HG02970 (cell line): ENCODE results near the gene ZER1.
A peak's percentile ranks its signal among the peaks of the same experiment; 100 is the strongest.
"Not testable (repeated sequence)": the region's sequence is repeated elsewhere in the genome, so short reads cannot be mapped to it uniquely, and the experiment has no call there.

Source experiments
- ATAC-seq: cut with Tn5 transposase; IDR thresholded peaks from one replicate; pipeline ENCODE4 v1.9.1; 2021; ENCODE audit warnings: mild to moderate bottlenecking, moderate library complexity, moderate number of reproducible peaks; ENCODE audit not compliant: unreplicated experiment, low FRiP score

The ZER1 gene

GRCh38 chr9:128788445-128788844 is 16.7 kb upstream of the ZER1 start:
- no peak for ATAC-seq

DNA sequence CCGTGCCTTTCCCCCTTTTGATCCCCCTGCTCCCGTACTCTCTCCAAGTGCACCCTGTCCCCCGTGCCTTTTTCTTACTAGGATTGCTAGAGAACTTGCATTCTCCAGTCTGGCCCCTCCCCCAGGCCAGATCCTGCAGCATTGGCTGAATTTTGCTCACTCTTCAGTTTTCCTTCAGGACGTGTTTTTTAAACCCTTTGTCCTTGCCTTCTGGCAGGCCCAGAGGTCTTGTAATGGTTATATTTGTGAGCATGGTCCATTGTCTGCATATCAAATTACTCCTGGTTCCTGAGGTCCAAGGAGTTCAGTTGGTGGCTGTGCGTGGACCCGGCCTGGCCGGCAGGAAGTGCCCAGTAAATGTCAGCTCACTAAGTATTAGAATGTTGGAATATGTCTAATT is 15.9 kb upstream of the ZER1 start:
- no peak for ATAC-seq

- peak; percentile 88 for ATAC-seq
These were observed 15.2 kb upstream of the ZER1 start, which contains the start of gene TBC1D13 for GRCh38 chr9:128786681-128787601. Gene TBC1D13 (plus strand): TSS chr9:128787253. CDS start chr9:128787354, 101 bp downstream.

DNA sequence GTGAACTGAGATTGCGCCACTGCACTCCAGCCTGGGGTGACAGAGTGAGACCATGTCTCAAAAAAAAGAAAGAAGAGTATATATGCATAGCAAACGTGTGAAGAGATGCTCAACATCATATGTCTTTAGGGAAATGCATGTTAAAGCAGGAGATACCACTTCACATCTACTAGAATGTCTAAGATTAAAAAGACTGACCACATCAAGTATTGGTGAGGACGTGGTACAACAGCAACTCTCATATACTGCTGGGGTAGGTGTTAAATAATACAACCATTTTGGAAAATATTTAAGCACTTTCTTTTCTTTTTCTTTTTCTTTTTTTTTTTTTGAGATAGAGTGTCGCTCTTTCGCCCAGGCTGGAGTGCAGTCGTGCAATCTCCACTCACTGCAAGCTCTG is 13.7 kb upstream of the ZER1 start:
- no peak for ATAC-seq

- no peak for ATAC-seq
These were observed 10.9 kb upstream of the ZER1 start for GRCh38 chr9:128782669-128783068.

DNA sequence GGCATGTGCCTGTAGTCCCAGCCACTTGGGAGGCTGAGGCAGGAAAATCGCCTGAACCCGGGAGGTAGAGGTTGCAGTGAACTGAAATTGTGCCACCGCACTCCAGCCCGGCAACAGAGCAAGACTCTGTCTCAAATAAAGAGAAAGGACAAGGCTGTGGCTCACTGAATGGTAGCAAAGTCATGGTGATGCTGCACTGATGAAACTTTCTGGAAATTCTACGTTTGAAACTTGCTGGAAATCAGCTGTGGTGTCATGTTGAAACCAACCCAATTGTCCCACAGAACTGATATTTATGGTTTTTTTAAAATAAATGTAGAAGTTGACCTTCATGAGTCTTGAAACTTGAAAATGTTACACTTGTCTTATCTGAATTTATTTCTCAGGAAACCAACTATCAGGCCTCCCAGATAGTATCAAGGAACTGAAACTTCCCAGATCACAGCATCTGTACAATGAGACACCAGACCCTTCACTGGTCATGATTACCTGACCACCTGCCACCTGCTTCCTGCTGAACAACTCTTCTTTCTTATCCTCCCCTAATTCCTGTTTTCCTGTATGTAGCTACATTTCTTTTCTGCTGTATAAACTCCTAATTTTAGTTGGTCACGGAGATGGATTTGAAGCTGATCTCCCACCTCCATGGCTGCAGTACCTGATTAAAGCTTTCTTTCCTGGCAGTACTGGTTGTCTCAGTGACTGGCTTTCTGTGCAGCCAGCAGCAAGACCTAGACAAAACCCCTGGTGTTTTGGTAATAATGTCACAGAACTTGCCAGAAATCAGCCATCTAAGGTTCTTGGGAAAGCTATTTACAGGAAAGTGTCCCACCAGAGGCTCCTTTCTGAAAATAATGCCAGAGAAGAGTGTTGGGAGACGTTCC is 9.7 kb upstream of the ZER1 start:
- ATAC-seq, result no peak

DNA sequence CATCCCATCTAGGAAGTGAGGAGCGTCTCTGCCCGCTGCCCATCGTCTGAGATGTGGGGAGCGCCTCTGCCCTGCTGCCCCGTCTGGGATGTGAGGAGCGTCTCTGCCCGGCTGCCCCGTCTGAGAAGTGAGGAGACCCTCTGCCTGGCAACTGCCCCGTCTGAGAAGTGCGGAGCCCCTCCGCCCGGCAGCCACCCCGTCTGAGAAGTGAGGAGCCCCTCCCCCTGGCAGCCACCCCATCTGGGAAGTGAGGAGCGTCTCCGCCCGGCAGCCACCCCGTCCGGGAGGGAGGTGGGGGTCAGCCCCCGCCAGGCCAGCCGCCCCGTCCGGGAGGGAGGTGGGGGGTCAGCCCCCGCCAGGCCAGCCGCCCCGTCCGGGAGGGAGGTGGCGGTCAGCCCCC is 8.4 kb upstream of the ZER1 start:
- ATAC-seq, result not testable (repeated sequence)

GRCh38 chr9:128774804-128775203 is 3.1 kb upstream of the ZER1 start:
- ATAC-seq, result no peak

DNA sequence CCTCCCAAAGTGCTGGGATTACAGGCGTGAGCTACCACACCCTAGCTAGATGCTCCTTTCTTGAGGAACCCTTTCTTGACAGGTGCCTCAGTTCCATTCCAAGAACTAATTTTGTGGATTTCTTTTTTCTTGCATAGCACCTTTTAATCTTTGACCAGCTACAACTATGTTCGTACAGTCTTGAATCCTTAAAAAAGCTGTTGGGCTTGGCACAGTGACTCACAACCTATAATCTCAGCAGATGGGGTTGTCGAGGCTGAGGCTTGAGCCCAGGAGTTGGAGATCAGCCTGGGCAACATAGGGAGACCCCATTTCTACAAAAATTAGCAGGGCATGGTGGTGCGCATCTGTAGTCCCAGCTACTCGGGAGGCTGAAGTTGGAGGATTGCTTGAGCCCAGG is 1.3 kb upstream of the ZER1 start:
- no peak for ATAC-seq

DNA sequence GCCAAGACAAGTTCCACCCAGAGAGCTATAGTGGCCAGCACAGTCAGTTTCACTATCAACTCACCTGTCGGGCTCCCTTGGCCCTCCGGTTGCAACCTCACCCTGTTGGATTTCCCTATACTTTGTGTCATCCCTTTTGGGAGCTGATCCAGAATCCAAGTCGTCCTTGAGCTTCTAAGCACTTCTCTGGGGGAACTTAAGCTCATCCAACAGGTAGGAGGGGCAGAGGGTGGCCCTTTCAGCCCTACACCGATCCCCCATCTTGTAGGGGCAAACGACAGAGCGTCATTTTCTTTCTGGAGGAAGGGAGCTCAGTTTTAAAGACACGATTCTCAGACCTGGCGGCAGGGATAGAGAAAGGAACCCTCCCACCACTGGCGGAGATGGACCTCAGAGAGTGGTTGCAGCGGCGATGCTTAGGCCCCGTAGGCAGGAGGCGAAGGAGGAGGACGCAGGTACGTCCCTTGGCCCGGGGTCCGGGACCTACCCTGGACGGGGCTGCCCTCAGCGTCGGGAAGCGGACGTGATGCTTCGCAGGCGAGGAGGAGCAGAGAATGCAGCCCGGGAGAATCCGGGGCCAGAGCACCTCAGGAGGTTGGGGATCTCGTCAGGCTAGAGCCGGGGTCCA is 519 bp downstream of the ZER1 start:
- no peak for ATAC-seq

- no peak for ATAC-seq
These were observed 1.3 kb downstream of the ZER1 start for GRCh38 chr9:128770286-128771030.

DNA sequence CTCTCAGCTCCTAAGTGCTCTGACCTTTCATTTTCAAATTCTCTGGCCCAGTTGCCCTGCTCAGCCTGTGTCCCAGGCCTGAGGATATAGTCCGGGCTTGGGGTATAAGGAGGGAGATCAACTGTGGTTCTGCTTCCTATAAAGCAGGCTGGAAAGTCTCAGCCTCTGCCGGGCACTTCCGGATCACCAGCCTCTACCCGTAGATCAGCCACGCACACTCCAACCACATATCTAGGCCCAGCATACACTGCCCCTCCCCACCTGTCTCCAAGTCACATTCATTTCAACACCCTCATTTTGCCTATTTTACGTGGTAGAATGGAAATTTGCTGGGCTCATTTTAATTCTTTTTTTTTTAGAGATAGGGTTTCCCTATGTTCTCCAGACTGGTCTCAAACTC is 3.1 kb downstream of the ZER1 start:
- ATAC-seq, result no peak

DNA sequence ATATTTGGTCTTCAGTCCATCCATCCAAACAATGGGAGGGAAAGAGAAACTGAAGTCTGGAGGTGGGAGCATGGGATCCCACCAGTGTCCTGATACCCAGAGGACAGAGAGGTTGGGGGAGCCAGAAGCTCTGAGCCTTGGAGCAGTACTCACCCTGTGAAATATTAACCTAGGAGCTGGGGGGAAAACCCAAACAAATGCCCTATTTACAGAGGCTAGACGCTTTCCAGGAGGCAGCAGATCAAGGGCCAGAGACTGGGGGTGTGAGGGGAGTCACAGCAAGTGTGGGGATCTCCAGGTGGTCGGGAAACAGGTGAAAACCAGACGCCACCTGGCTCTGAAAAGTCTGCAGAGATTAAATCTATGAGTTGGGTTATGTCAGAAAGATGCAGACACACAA is 6.2 kb downstream of the ZER1 start:
- ATAC-seq, result no peak

- no peak for ATAC-seq
These were observed 7.4 kb downstream of the ZER1 start for GRCh38 chr9:128764361-128764760.

DNA sequence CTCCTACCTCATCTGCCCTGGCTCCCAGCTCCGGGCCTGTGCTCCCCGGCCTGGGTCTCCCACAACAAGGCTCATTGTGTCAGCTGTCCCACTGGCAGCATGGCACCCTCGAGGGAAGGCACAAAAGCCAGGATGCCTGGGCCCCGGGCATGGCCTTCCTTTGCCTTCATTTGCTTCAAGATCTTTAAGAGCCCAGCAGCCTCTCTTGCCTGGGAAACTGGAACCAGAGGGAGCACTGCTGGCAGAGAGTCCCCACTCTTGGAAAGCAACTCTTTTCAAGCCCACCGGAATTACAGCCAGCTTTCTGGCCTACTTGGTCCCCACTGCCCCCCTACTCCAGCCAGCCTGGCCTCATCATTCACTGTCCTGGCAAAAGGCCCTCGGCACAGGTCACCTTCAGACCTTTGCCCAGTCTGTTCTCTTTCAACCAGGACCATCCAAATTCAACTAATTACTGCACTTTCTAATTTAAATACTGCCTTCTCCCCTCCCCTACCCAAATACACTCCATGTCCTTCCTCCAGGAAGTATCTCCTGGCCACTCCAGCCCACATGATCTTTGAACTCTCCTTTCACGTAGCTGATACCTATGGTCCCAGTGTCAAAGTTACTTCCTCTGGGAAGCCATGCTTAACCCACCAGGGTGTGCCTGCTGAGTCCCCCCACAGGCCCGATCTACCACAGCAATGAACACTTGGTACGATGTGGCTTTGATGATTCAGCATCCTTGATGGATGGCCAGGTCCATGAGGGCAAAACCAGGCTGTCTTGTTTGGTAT is 8.9 kb downstream of the ZER1 start:
- no peak for ATAC-seq

- no peak for ATAC-seq
These were observed 14.1 kb downstream of the ZER1 start for GRCh38 chr9:128757602-128758001.

DNA sequence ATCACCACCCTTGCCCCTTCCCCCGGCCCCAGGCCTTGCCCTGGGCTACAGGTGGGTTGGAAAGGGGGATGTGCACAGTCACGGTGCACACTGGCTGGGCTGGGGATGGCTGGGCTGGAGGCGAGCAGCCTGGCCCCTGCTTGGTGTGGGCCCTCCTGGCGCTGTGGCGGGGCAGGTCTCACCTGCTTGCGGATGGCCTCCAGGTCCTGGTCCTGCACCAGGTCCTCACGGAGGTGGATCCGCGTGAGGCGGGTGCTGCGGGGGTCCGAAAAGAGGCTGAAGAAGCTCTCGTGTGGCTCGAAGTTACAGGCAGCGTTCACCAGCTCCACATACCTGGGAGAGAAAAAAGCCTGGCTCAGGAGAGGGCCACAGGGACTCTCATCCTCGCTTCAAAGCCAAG is 18.1 kb downstream of the ZER1 start:
- ATAC-seq, result no peak

GRCh38 chr9:128750926-128751595 is 20.7 kb downstream of the ZER1 start:
- no peak for ATAC-seq

GRCh38 chr9:128747241-128747640 is 24.5 kb downstream of the ZER1 start:
- ATAC-seq, result no peak
